MM.1S (cell line): ENCODE results near the gene L3HYPDH.
A peak's percentile ranks its signal among the peaks of the same experiment; 100 is the strongest.

Experiments used
- DNase-seq: peaks from one replicate; pipeline ENCODE4 v3.0.0-alpha.2; 2015
- H2AFZ ChIP-seq: fragments of 300-600 bp; sonication (generic); 2 replicates; pipeline ENCODE4 v1.6.0; 2016; ENCODE audit warnings: antibody characterized with exemption, low read length
- H3F3A ChIP-seq: fragments of 300-600 bp; sonication (generic); 2 replicates; pipeline ENCODE4 v1.6.1; 2016; ENCODE audit warnings: mild to moderate bottlenecking, antibody characterized with exemption, low read length, moderate library complexity, mixed read lengths; ENCODE audit not compliant: insufficient read depth
- H3K27ac ChIP-seq: fragments of 300-600 bp; sonication (generic); 2 replicates; pipeline ENCODE4 v1.5.1; 2016; ENCODE audit warnings: mild to moderate bottlenecking, low read length
- H3K27me3 ChIP-seq: fragments of 300-600 bp; sonication (generic); replicated peaks from 2 replicates; pipeline ENCODE4 v1.6.0; 2016; ENCODE audit warnings: low read length; ENCODE audit not compliant: insufficient read depth
- H3K36me3 ChIP-seq: fragments of 300-600 bp; sonication (generic); replicated peaks from 2 replicates; pipeline ENCODE4 v1.6.1; 2016; ENCODE audit warnings: mild to moderate bottlenecking, low read length, mixed read lengths; ENCODE audit not compliant: insufficient read depth
- H3K4me1 ChIP-seq: fragments of 300-600 bp; sonication (generic); 2 replicates; pipeline ENCODE4 v1.6.1; 2016; ENCODE audit warnings: low read length, mixed read lengths
- H3K4me2 ChIP-seq: fragments of 300-600 bp; sonication (generic); 2 replicates; pipeline ENCODE4 v1.6.0; 2016; ENCODE audit warnings: low read depth, low read length
- H3K4me3 ChIP-seq: fragments of 300-600 bp; sonication (generic); 2 replicates; pipeline ENCODE4 v1.5.1; 2016; ENCODE audit warnings: low read length, mixed read lengths
- H3K79me2 ChIP-seq: fragments of 300-600 bp; sonication (generic); 2 replicates; pipeline ENCODE4 v1.6.1; 2016; ENCODE audit warnings: mixed run types, low read length, mixed read lengths
- H3K9ac ChIP-seq: fragments of 300-600 bp; sonication (generic); 2 replicates; pipeline ENCODE4 v1.6.1; 2016; ENCODE audit warnings: low read length, mixed read lengths
- H3K9me2 ChIP-seq: fragments of 300-600 bp; sonication (generic); replicated peaks from 2 replicates; pipeline ENCODE4 v1.6.1; 2016; ENCODE audit warnings: mild to moderate bottlenecking, low read length, mixed read lengths; ENCODE audit not compliant: insufficient read depth
- H3K9me3 ChIP-seq: fragments of 300-600 bp; sonication (generic); replicated peaks from 2 replicates; pipeline ENCODE4 v1.6.1; 2016; ENCODE audit warnings: mild to moderate bottlenecking, low read length, mixed read lengths; ENCODE audit not compliant: insufficient read depth
- H4K20me1 ChIP-seq: fragments of 300-600 bp; sonication (generic); 2 replicates; pipeline ENCODE4 v1.6.1; 2016; ENCODE audit warnings: mild to moderate bottlenecking, low read length, moderate library complexity, mixed read lengths; ENCODE audit not compliant: insufficient read depth
- CTCF ChIP-seq: fragments of 300-600 bp; sonication (generic); IDR thresholded peaks from 2 replicates; pipeline ENCODE4 v1.5.1; 2016; ENCODE audit warnings: antibody characterized with exemption, low read length, mixed read lengths
- EZH2 ChIP-seq: fragments of 300-600 bp; sonication (generic); optimal IDR thresholded peaks from 2 replicates; pipeline ENCODE3; 2017; ENCODE audit warnings: low read depth, mild to moderate bottlenecking, antibody characterized with exemption, low read length, mixed read lengths
- EZH2phosphoT487 ChIP-seq: fragments of 300-600 bp; sonication (generic); IDR thresholded peaks from 2 replicates; pipeline ENCODE4 v1.6.1; 2018; ENCODE audit warnings: antibody characterized with exemption, low read length

L3HYPDH gene

GRCh38 chr14:59483363-59483762, 845 bp downstream of the L3HYPDH start:
- Histone ChIP-seq H3K79me2 (peaks cover 16% of the 10 kb centered on the region), H3K36me3 (no peaks in the 10 kb centered on the region), H3K4me1 (0 out of 2 replicates have a peak, but pooled peaks cover 4% of the 10 kb centered on the region), H4K20me1 (no peaks in the 10 kb centered on the region), H3K27ac (no peak overlapping the region; the same call in 1 of the 2 replicates), H3K9me2 (no peaks in the 10 kb centered on the region), H3K9me3 (no peaks in the 10 kb centered on the region), H3K4me2 (peak overlapping the region; percentile 83), H3K4me3 (peak overlapping the region; percentile 88), H2AFZ (peak overlapping the region; percentile 61), H3K27me3 (no peaks in the 10 kb centered on the region), H3F3A (no peaks in the 10 kb centered on the region), H3K9ac (peak overlapping the region; percentile 72; the same call in 1 of the 2 replicates)
- no peak for DNase-seq
- TF ChIP-seq EZH2phosphoT487 (no peak), EZH2 (no peak), CTCF (no peak)

DNA sequence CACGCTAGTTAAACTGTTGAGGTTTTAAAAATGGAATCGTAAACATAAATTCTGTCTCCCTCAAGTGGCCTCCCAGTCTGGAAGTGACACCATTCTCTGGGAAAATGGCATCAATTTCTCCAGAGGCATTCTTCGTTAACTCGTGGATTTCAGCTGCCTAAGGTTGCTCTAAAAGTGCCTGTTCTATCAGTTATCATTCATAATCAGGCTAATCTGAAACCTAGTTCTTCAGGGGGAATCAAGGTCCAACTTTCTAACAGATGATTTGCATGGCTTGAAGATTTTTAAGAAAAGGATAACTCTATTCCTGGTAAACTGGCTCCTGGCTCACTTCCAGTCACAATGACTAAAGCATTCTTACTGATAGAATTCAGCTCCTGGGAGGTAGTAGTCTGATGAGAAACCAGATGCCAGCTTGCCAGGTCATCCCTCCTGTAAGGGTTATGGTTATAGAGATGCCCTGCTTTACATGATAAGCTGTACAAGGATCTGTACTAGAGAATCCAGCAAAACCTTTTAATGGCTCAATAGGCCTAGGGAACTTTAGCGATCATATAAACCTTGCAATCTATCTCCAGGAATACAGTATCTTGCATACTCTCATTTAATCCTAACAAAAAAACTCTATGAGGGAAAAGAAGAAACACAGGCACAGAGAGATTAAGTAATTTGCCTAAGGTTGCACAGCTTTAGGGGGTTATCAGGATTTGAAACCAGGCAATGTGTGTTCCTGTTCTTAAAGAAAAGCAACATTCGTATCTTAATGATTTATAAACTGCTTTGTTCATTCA, 1.5 kb downstream of the L3HYPDH start:
- no peak for DNase-seq
- Histone ChIP-seq H3K9ac (no peak overlapping the region; the same call in 1 of the 2 replicates), H2AFZ (no peak overlapping the region), H3K79me2 (peaks cover 16% of the 10 kb centered on the region), H3K9me2 (no peaks in the 10 kb centered on the region), H3K27ac (no peak overlapping the region), H3K9me3 (no peaks in the 10 kb centered on the region), H3K4me3 (peak overlapping the region; percentile 88), H3K36me3 (no peaks in the 10 kb centered on the region), H3K4me2 (peak overlapping the region; percentile 83), H3K27me3 (no peaks in the 10 kb centered on the region), H4K20me1 (no peaks in the 10 kb centered on the region), H3F3A (no peaks in the 10 kb centered on the region), H3K4me1 (0 out of 2 replicates have a peak, but pooled peaks cover 4% of the 10 kb centered on the region)
- TF ChIP-seq CTCF (no peak), EZH2 (no peak), EZH2phosphoT487 (no peak)

GRCh38 chr14:59481871-59482540, 2.2 kb downstream of the L3HYPDH start:
- Histone ChIP-seq H4K20me1 (no peaks in the 10 kb centered on the region), H2AFZ (no peak overlapping the region), H3K27ac (no peak overlapping the region), H3K4me3 (no peak overlapping the region), H3K36me3 (no peaks in the 10 kb centered on the region), H3F3A (no peaks in the 10 kb centered on the region), H3K79me2 (peaks cover 16% of the 10 kb centered on the region), H3K9ac (no peak overlapping the region), H3K9me2 (no peaks in the 10 kb centered on the region), H3K9me3 (no peaks in the 10 kb centered on the region), H3K27me3 (no peaks in the 10 kb centered on the region), H3K4me2 (no peak overlapping the region), H3K4me1 (0 out of 2 replicates have a peak, but pooled peaks cover 4% of the 10 kb centered on the region)
- DNase-seq = no peak
- TF ChIP-seq EZH2 = no peak
- TF ChIP-seq EZH2phosphoT487 = no peak
- TF ChIP-seq CTCF = no peak
